IPS DF 19.7 (cell line): ENCODE data around the gene SYT3.
A peak's percentile ranks its signal among the peaks of the same experiment; 100 is the strongest.

Experiments
- DNase-seq: peaks from one replicate; pipeline ENCODE4 v3.0.0-alpha.2; 2013; ENCODE audit warnings: low read depth, low spot score

The SYT3 gene

GRCh38 chr19:50661766-50662650, 22.3 kb upstream of the SYT3 start:
- no peak for DNase-seq

GRCh38 chr19:50661023-50661422, 21.3 kb upstream of the SYT3 start:
- no peak for DNase-seq

GRCh38 chr19:50660088-50660366, 20.3 kb upstream of the SYT3 start:
- DNase-seq: no peak

- no peak for DNase-seq
Measured at GRCh38 chr19:50659318-50660087, 19.8 kb upstream of the SYT3 start.

- DNase-seq: no peak
Measured at GRCh38 chr19:50658441-50659317, 19.0 kb upstream of the SYT3 start.

GRCh38 chr19:50657712-50658440, 18.2 kb upstream of the SYT3 start:
- DNase-seq: peak; percentile 93

GRCh38 chr19:50657222-50657669, 17.6 kb upstream of the SYT3 start:
- DNase-seq: no peak

GRCh38 chr19:50654882-50655281, 15.2 kb upstream of the SYT3 start:
- DNase-seq: no peak

GRCh38 chr19:50652722-50653121, 13.0 kb upstream of the SYT3 start:
- DNase-seq: no peak

GRCh38 chr19:50651174-50651573, 11.5 kb upstream of the SYT3 start:
- no peak for DNase-seq

- peak; percentile 89 for DNase-seq
Measured at GRCh38 chr19:50649433-50650391, 10.0 kb upstream of the SYT3 start, which contains the start of gene C19orf81. TSS of gene C19orf81 (plus strand) at chr19:50649445. CDS start at chr19:50649445, 0 bp downstream.

GRCh38 chr19:50648659-50649058, 9.0 kb upstream of the SYT3 start:
- DNase-seq: no peak

GRCh38 chr19:50647879-50648615, 8.4 kb upstream of the SYT3 start:
- no peak for DNase-seq

GRCh38 chr19:50646074-50646807, 6.6 kb upstream of the SYT3 start:
- no peak for DNase-seq

- no peak for DNase-seq
Measured at GRCh38 chr19:50645107-50645506, 5.4 kb upstream of the SYT3 start.

- no peak for DNase-seq
Measured at GRCh38 chr19:50644315-50644915, 4.7 kb upstream of the SYT3 start.

- DNase-seq: no peak
Measured at GRCh38 chr19:50640368-50640767, 687 bp upstream of the SYT3 start.

- DNase-seq: no peak
Measured at GRCh38 chr19:50638600-50638999, 1.1 kb downstream of the SYT3 start.
